Peyer's patch (tissue), 4 donors: ENCODE data around the gene PPP5C. TPM values are rescaled to one million over a fixed set of nuclear protein-coding genes. Genes with fewer than 3 reads are reported as not detected.
"Not testable (repeated sequence)": the region's sequence is repeated elsewhere in the genome, so short reads cannot be mapped to it uniquely, and the experiment has no call there.

Experiments used
- DNase-seq, 3 donors: peaks; one replicate each; pipeline ENCODE4 v3.0.0-alpha.2; 2017 to 2019
- H3K27ac ChIP-seq, 4 donors: fragments of 200-600 bp; sonication (generic); one replicate each; pipeline ENCODE4 v1.5.1; 2016 to 2019
- H3K27me3 ChIP-seq, 2 donors: fragments of 200-600 bp; sonication (generic); one replicate each; pipeline ENCODE4 v1.5.1; 2019
- H3K36me3 ChIP-seq, 3 donors: fragments of 200-600 bp; sonication (generic); one replicate each; pipeline ENCODE4 v1.5.1; 2016 to 2019
- H3K4me1 ChIP-seq, 4 donors: fragments of 200-600 bp; sonication (generic); one replicate each; pipeline ENCODE4 v1.5.1; 2016 to 2019
- H3K4me3 ChIP-seq, 4 donors: fragments of 200-600 bp; sonication (generic); 1 replicate in 3 of 4; 2 replicates in 1 of 4; pipeline ENCODE4 v1.5.1; 2016 to 2019; ENCODE audit warnings: mild to moderate bottlenecking in 1 of 4
- H3K9me3 ChIP-seq, 4 donors: fragments of 200-600 bp; sonication (generic); one replicate each; pipeline ENCODE4 v1.5.1; 2016 to 2019; ENCODE audit warnings: mild to moderate bottlenecking in 1 of 4
- CTCF ChIP-seq, 6 experiments: fragments of 450-650 bp in 4 of 6; fragments of 200-600 bp in 2 of 6; sonication (generic) in 1 of 6; IDR thresholded peaks; one replicate each; pipeline ENCODE4 v1.5.1; 2017 to 2019; ENCODE audit warnings: antibody characterized with exemption in 6 of 6, mild to moderate bottlenecking in 3 of 6, moderate library complexity in 1 of 6
- POLR2A ChIP-seq, 2 donors: fragments of 450-650 bp; IDR thresholded peaks; one replicate each; pipeline ENCODE4 v1.5.1; 2017; ENCODE audit warnings: antibody characterized with exemption in 2 of 2, mild to moderate bottlenecking in 2 of 2, moderate library complexity in 2 of 2
- total RNA-seq, 4 donors: library from RNA; depleted of rRNA; stranded (reverse); fragments of >200 nt; gene quantifications; one replicate each; pipeline ENCODE4 v1.1.0, GENCODE V29; 2016

Gene PPP5C
- total RNA-seq, 4 donors from 2014 or later, result 68.8 to 214 (median 129) TPM

DNA sequence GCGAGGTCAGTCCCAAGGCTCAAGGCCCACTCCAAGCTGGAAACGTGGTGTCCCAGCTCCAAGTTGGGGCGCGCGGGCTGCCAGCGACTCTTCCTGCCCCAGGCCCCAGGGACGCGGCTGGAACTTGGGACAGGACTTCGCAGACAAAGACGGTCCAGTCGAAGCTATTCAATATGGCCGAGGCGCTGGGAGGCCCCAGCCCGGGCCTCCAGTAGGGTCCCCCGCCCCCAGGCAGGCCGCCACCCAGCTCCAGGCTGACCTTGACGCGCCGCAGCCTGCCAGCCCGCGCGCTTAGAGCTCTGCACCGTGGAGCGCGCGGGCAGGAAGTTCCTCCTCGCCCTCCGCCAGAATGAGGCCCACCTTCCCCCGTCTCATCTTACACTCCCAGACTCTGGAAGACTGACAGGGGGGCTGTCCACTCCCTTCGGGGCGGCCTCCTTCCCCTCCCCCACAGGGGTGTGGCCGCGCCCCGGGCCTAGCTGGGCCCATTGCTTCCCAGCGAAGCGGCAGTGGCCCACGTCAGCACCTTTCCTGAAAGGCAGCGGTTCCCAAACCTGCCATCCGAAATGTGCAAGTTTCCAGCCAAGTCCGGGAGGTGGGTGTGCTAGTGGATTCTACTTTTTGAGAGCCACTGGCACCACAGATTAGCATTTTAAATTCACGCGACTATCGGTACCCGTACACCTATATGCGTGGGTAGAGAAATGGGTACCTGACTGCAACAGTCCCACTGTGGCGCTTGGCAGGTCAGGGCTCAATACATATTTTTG lies 66.6 kb downstream of the PPP5C start, which contains the start of gene CCDC8:
CCDC8 (minus strand) TSS at position 303 of the 770 bp plus-strand sequence. CDS start 754 bp downstream, outside the sequence.
- H3K4me3 ChIP-seq, result peak within 1 kb of the TSS; percentile 18 to 45 (median 33)
- no peaks in the 10 kb centered on the region for H3K36me3 ChIP-seq
- H3K9me3 ChIP-seq, result no peaks in the 10 kb centered on the region
- no peak for DNase-seq
- peaks cover 0 to 19% (median 2%) of the 10 kb centered on the region in 4 donors for H3K4me1 ChIP-seq
- TF ChIP-seq CTCF (IDR thresholded peaks at IDR 0.05), result no peak
- no peak for TF ChIP-seq POLR2A (IDR thresholded peaks at IDR 0.05)
- H3K27me3 ChIP-seq, result peaks cover 0 to 33% of the 10 kb centered on the region in 2 donors
- H3K27ac ChIP-seq, result peak within 1 kb of the TSS in 2 of 4 donors; percentile 49 to 54

DNA sequence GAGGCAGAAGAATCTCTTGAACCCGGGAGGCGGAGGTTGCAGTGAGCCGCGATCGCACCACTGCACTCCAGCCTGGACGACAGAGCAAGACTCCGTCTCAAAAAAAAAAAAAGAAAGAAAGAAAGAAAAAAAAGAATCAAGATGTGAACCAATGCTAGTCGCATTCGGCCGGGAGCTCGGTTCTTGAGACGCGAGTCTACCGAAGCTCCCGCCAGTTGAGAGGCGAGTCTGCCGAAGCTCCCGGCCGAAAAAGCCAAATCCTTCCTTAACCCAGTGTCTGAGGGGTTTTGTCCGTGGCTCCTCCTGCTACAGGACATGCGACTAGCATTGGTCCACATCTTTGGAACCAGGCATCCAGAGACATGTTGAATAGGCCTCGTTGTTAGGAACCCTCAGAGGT lies 68.0 kb downstream of the PPP5C start:
- not testable (repeated sequence) for H3K27ac ChIP-seq, H3K9me3 ChIP-seq, H3K36me3 ChIP-seq, H3K4me3 ChIP-seq, DNase-seq
- H3K4me1 ChIP-seq, result peaks cover 0 to 13% (median 2%) of the 10 kb centered on the region in 4 donors
- peaks cover 0 to 31% of the 10 kb centered on the region in 2 donors for H3K27me3 ChIP-seq

GRCh38 chr19:46415804-46416709 lies 69.2 kb downstream of the PPP5C start:
- peak; percentile 36 to 73 (median 72) for DNase-seq
- H3K4me3 ChIP-seq, result peak overlapping the region in 1 of 4 donors; percentile 31
- peak overlapping the region in 1 of 4 donors; percentile 22 for H3K27ac ChIP-seq
- not testable (repeated sequence) for H3K36me3 ChIP-seq, H3K9me3 ChIP-seq
- H3K4me1 ChIP-seq, result peaks cover 0 to 13% (median 2%) of the 10 kb centered on the region in 4 donors
- H3K27me3 ChIP-seq, result peaks cover 0 to 30% of the 10 kb centered on the region in 2 donors

GRCh38 chr19:46420056-46420455 lies 73.2 kb downstream of the PPP5C start:
- no peaks in the 10 kb centered on the region for H3K36me3 ChIP-seq
- DNase-seq, result no peak
- no peaks in the 10 kb centered on the region for H3K9me3 ChIP-seq
- TF ChIP-seq POLR2A (IDR thresholded peaks at IDR 0.05), result no peak
- no peak for TF ChIP-seq CTCF (IDR thresholded peaks at IDR 0.05)
- H3K27ac ChIP-seq, result no peak overlapping the region
- peaks cover 0 to 6% of the 10 kb centered on the region in 2 donors for H3K27me3 ChIP-seq
- H3K4me3 ChIP-seq, result no peak overlapping the region
- H3K4me1 ChIP-seq, result peaks cover 0 to 13% (median 2%) of the 10 kb centered on the region in 4 donors

DNA sequence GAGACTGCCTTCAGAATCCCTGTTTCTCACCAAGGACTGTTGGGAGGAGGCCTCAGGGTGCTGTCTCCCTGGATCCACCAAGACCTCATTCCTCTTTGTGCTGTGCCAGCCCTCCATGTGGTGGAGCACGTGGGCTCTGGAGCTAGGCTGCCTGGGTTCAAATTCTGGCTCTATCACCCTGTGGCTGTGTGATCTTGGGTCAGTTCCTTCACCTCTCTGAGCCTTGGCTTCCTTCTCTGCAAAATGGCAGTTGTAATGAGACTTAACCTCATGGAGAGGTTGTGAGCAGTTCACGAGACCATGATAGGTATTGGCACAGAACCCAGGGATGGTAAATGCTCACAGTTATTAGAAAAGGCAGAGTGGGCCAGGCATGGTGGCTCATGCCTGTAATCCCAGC lies 75.5 kb downstream of the PPP5C start:
- no peaks in the 10 kb centered on the region for H3K9me3 ChIP-seq
- no peak for DNase-seq
- H3K4me3 ChIP-seq, result no peak overlapping the region
- H3K36me3 ChIP-seq, result no peaks in the 10 kb centered on the region
- no peaks in the 10 kb centered on the region for H3K4me1 ChIP-seq
- no peak for TF ChIP-seq POLR2A (IDR thresholded peaks at IDR 0.05)
- TF ChIP-seq CTCF (IDR thresholded peaks at IDR 0.05), result no peak
- no peak overlapping the region for H3K27ac ChIP-seq
- no peaks in the 10 kb centered on the region for H3K27me3 ChIP-seq

GRCh38 chr19:46423188-46423587 lies 76.3 kb downstream of the PPP5C start:
- no peak for DNase-seq
- Histone ChIP-seq H3K4me3 (no peak overlapping the region), H3K4me1 (no peaks in the 10 kb centered on the region), H3K27ac (no peak overlapping the region), H3K9me3 (no peaks in the 10 kb centered on the region), H3K27me3 (no peaks in the 10 kb centered on the region), H3K36me3 (no peaks in the 10 kb centered on the region)
- TF ChIP-seq POLR2A (IDR thresholded peaks at IDR 0.05), result no peak
- no peak for TF ChIP-seq CTCF (IDR thresholded peaks at IDR 0.05)
